NB4 (cell line): ENCODE results near the gene MAP3K5.

ENCODE experiments used
- CTCF ChIP-seq: IDR thresholded peaks from one replicate; pipeline ENCODE4 v1.5.1; 2012; ENCODE audit warnings: low read depth, low read length
- MAX ChIP-seq: IDR thresholded peaks from 2 replicates; pipeline ENCODE4 v1.6.1; 2011; ENCODE audit warnings: low read depth, low read length
- POLR2A ChIP-seq: IDR thresholded peaks from 2 replicates; pipeline ENCODE4 v1.6.1; 2011; ENCODE audit warnings: mild to moderate bottlenecking; ENCODE audit not compliant: insufficient read length; ENCODE audit errors: extremely low read depth

GRCh38 chr6:136763255-136763654 is 29.0 kb downstream of the MAP3K5 start:
- TF ChIP-seq CTCF (no peak), POLR2A (no peak), MAX (no peak)
